Activated T-cell treated with anti-CD3 and anti-CD28 coated beads for 4 hours (primary cell): ENCODE measurements around the gene RAB30.
A peak's percentile ranks its signal among the peaks of the same experiment; 100 is the strongest.

Source experiments
- DNase-seq: peaks from one replicate; pipeline ENCODE4 v3.0.0-alpha.2; 2020

The RAB30 gene

GRCh38 chr11:83007909-83008580 is 63.7 kb downstream of the RAB30 start:
- no peak for DNase-seq

- DNase-seq: no peak
Observed at GRCh38 chr11:83007477-83007876, 64.2 kb downstream of the RAB30 start.

GRCh38 chr11:83006877-83007330 is 64.8 kb downstream of the RAB30 start:
- no peak for DNase-seq

- no peak for DNase-seq
Observed at GRCh38 chr11:83004746-83005556, 66.7 kb downstream of the RAB30 start.

DNA sequence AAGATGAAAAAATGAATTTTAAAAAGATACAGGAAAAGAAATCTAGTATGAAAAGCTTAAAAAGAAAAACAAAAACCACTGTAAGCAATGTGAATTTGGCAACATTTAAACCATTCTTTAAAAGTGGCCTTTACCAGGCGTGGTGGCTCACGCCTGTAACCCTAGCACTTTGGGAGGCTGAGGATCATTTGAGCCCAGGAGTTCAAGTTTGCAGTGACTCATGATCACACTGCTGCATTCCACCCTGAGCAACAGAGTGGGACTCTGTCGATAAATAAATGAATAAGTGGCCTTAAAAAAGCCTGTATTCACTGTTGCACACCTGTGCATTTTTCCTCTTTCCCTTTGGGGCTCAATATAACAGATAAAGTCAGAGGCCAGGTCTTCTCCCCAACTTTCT is 69.2 kb downstream of the RAB30 start:
- DNase-seq: no peak

GRCh38 chr11:83002053-83002452 is 69.6 kb downstream of the RAB30 start:
- peak; percentile 21 for DNase-seq

- DNase-seq: no peak
Observed at GRCh38 chr11:83000381-83000780, 71.3 kb downstream of the RAB30 start.

DNA sequence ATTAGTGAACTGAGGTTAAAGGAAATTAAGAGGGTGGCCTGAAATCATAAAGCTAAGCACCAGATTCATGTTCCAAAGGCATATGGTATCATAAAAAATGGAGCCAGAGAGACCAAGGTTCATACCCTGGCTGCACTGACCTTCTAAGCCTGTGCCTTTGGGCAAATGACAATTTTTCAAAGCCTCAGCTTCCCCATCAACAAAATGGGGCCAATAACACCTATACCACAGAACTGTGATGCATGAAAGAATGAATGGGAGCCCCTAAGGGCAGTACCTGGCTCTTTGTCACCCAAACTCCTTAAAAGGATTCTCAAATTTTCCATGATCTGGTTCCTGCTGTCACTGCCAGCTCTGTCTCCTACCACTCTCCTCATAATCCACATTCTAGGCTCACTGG is 72.5 kb downstream of the RAB30 start:
- no peak for DNase-seq

DNA sequence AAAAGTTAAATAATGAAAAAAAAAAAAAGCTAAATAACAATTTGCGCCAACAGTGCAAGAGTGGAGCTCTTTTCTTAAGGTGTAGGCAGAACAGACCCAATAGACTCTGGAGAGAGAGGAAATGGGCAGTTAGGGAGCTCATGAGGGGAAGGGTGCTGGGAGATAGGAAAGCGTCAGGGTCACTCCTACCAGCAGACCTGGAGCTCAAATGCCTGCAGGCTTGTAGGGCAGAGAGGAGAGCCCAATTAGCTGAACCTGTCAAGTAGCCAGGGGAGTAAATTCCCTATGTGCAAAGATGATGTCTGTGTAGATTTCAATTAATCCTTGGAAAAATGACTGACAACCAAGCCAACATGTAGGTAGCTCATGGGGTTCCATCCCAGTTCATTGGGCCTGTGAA is 73.0 kb downstream of the RAB30 start:
- no peak for DNase-seq

GRCh38 chr11:82996966-82997606 is 74.6 kb downstream of the RAB30 start:
- DNase-seq: no peak

GRCh38 chr11:82995754-82996398 is 75.8 kb downstream of the RAB30 start:
- no peak for DNase-seq

GRCh38 chr11:82995235-82995634 is 76.5 kb downstream of the RAB30 start:
- no peak for DNase-seq

- DNase-seq: no peak
Observed at GRCh38 chr11:82994604-82995230, 77.0 kb downstream of the RAB30 start.

DNA sequence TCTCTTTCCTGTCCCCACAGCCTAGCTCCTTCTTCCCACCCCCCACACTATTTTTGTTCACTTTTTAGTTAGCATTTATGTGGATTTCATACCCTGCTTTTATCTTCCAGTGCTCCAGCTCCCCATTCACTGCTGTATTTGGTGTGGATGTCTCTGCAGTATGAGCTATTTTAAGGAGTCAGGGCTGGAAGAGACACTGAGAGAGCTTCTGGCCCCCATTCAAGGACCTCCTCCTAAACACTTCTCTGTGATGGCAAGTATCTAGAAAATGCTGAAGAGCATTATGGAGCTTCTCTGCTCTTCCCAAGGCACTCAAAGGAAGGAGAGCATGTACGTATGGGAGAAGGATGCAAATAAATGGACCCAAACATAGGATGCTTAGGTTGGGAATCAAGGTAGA is 79.5 kb downstream of the RAB30 start:
- no peak for DNase-seq

GRCh38 chr11:82989628-82990404 is 81.9 kb downstream of the RAB30 start:
- no peak for DNase-seq

- no peak for DNase-seq
Observed at GRCh38 chr11:82988936-82989627, 82.6 kb downstream of the RAB30 start.

- DNase-seq: no peak
Observed at GRCh38 chr11:82987997-82988396, 83.7 kb downstream of the RAB30 start.

DNA sequence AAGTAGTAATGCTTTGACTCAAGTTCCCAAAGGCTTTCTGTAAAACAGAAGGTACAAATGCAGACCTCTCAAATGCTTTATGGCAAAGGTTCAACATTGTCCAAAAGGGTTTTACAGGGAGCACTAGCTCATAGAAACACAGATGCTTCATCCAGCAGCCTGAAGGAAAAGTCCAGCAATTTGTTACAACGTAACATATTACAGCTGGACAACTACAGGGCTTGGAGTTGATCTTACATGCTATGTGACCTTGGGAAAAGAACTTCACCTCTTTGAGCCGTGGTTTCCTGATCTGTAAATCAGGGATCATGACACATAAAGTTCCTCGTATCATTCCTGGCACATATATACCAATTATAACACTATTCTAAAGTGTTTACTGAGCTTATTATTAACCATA is 85.3 kb downstream of the RAB30 start:
- no peak for DNase-seq

DNA sequence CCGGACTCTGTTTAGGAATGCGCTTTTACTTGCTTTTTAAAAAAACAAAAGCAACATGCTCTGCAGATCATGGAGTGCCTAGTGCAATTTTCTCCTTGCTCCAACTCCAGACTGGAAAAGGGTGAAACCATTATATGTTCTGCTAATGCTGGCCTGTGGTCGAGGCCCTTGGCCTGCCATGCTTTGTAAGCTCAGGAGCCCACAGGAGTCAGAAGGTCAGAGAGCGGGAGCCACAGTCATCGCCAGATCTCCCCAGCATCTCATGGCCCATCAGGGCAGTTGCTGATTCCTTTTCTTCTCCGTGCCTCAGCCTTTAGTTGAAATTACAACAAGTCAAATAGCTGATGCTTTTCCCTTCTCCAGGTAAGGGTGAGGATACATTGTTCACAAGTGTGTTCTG is 89.8 kb downstream of the RAB30 start:
- no peak for DNase-seq

DNA sequence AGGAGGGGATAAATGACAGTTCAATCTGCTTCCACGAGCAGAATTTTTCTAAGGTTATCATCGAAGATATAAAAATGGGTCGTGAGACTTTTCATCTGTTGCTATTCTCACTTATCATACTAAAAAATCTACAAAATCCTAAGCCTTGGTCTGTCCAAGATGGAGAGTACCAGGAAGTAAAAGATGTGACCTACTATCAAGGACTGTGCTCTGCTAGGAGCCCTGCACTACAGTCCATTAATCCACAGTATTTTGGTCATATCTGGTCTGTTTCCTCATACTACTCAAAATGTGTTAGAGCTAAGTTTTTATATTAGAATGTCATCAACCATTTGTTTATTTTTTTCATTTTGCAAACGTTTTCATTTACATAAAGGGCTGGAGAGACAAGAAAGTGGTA is 90.8 kb downstream of the RAB30 start:
- no peak for DNase-seq

DNA sequence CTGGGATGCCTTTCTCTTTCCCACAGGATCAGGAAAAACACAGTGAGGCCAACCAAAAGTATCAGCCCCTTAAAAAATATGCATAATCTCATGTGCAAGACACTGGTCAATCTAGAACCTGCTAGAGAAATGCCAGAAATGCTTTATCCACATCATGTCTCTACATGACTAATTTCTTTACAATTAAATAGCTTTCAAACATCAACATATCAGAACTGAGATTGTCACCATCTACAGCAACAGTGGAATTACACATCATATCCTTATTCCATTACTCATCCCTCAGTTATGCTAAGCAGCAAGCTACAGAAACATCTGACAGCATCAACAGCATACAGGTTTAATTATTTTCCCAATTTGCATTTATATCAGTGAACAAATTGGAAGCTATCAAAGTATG is 91.4 kb downstream of the RAB30 start:
- no peak for DNase-seq

DNA sequence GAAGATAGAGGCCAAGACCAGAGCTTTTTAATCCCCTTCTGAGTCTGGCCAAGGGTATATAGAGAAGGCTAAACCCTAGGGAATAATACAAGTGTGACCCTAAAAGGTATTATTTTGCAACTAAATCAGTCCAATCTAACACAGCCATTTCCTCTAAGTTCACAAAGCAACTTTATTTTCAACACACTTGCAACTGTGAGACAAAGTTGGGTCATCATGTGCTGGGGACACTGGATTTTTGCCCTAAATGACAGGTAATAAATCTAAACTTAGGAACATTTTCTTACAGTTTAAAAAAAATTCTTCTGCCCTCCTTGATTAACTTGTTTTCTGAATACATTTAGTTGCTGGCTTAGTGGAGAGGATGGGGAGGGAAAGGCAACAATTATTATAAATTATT is 91.9 kb downstream of the RAB30 start:
- DNase-seq: no peak
